Stimulated activated CD4-positive, alpha-beta T cell treated with anti-CD3 and anti-CD28 coated beads, Interleukin-12 subunit alpha, Interleukin-12 subunit beta, amount 100 ng/mL, for 24 hours (primary cell): Measurements from ENCODE around the gene LSAMP.
"Not testable (repeated sequence)": the region's sequence is repeated elsewhere in the genome, so short reads cannot be mapped to it uniquely, and the experiment has no call there.

Source experiments
- DNase-seq, 2 experiments: peaks; one replicate each; pipeline ENCODE4 v3.0.0-alpha.2; 2020; ENCODE audit warnings: low read depth in 2 of 2

The LSAMP gene

GRCh38 chr3:116240261-116240660, 205.0 kb downstream of the LSAMP start:
- DNase-seq: no peak

GRCh38 chr3:116238846-116239565, 206.3 kb downstream of the LSAMP start:
- no peak for DNase-seq

DNA sequence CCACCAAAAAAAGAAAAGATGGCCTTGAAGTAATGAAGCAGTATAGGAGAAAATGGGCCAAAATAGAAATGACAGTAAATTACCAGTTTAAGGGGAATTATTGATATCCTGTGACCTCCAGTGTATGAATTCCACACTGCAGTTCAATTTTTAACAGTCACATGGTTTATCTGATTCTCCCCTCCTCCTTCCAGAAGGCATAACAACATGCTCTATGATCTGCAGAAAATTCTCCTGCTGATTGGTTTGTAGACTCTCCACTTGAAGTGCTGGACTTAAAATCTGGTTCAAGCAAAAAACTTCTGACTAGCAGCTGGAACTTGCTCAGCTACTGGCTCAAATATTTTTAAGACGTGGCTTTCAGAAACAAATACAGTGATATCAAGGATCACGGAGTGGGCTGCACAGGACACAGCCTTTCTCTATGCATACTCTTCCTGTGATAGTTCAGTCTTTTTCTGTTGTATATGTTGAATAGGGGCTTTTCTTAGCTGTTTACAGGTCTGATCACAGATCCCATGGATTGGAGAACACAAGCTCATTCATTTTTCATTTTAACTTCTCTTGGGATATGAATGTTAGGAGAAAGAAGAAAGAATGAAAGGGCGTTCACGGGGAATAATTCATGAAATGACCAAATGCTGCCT, 211.5 kb downstream of the LSAMP start:
- DNase-seq: no peak

DNA sequence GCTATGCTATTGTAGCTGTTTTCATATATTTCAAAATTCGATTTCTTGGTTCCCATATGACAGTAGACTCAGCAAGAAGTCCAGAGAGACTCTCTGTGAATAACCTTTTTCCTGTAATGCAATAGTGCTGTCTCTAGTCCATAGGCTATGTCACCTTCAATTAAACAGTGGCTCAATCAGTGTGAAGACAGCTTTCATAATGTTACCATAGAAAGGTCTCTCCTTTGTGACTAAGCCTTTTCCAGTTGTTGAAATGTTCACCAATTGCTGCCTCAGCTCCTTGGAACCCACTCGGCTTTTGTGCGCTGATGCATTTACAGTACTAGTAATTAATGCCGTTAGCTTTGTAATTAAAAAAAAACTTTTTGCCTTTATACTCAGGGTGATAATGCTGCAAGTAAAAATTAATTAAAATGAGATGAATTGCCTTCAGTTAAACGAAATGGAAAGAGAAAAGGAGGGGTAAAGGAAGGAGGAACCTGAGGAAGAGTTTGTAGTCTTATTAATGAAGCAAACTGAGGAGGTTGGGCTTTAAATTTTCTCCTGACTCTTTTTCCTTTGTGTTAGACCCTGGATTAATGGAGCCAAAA, 214.8 kb downstream of the LSAMP start:
- DNase-seq: no peak

GRCh38 chr3:116226266-116226665, 219.0 kb downstream of the LSAMP start:
- DNase-seq: no peak

DNA sequence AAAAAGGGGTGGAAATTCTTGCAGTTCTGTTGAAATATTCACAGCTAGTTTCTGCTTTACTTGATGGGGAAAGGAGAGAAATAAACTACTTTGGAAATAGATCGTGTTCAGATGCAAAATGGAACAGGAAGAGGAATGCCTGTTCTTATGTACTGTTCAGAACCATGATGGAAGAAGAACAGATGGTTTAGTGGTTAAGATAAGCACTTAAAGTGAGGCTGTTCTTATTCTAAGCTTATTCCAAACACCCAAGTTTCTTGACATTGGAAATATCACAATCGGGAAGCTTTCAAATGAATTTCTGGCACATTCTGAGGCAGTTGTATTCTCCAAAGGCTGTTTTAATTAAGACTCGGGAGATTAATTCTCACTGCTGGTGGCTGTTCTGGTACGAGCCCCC, 228.5 kb downstream of the LSAMP start:
- DNase-seq: no peak

- DNase-seq: no peak
These were observed 233.4 kb downstream of the LSAMP start for GRCh38 chr3:116211901-116212300.

- DNase-seq: not testable (repeated sequence)
These were observed 236.5 kb downstream of the LSAMP start for GRCh38 chr3:116208830-116209229.

- no peak for DNase-seq
These were observed 244.2 kb downstream of the LSAMP start for GRCh38 chr3:116200956-116201690.

- no peak for DNase-seq
These were observed 246.2 kb downstream of the LSAMP start for GRCh38 chr3:116199063-116199462.

GRCh38 chr3:116198087-116198486, 247.2 kb downstream of the LSAMP start:
- DNase-seq: no peak

- no peak for DNase-seq
These were observed 252.8 kb downstream of the LSAMP start for GRCh38 chr3:116192464-116192863.

- no peak for DNase-seq
These were observed 253.9 kb downstream of the LSAMP start for GRCh38 chr3:116191409-116191808.

DNA sequence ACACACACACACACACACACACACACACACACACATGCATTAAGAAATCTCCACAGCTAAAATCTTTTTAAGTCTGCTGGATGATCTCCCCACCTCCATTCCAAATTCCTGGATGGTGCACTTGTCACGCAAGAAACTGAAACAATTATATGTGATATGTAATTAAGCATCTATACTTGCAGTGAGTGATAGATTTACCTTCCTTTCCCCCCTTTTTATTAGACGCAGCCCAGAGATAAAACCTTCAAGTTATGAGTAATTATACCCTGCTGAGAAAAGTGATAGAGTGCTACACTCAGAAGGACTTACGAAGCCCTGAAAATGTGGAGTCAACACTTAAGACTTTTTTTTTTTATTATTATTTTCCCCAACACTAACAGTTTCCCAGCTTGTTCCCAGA, 255.2 kb downstream of the LSAMP start:
- no peak for DNase-seq

- DNase-seq: no peak
These were observed 257.0 kb downstream of the LSAMP start for GRCh38 chr3:116188231-116188785.

DNA sequence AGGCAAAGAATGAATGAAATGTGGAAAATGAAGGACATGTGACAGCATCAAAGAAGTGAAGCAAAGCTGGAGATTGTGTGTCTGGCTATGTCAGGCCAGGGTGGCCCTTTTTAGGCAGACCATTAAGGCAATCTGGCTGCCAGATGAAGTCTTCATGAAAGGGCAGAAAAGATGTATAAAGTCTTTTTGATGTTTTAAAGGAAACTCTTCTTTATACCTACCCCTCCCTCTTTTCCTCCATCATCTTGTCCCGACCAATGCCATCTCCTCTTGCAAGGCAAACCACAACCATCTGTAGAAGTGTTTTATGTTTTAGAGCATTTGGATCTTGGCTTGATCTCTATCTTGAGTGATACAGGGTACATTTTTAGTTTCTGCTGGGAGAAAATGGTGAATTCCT, 259.2 kb downstream of the LSAMP start:
- DNase-seq: no peak

GRCh38 chr3:116181159-116181558, 264.1 kb downstream of the LSAMP start:
- DNase-seq: no peak

- DNase-seq: no peak
These were observed 266.2 kb downstream of the LSAMP start for GRCh38 chr3:116179091-116179490.

GRCh38 chr3:116176974-116177555, 268.2 kb downstream of the LSAMP start:
- no peak for DNase-seq

DNA sequence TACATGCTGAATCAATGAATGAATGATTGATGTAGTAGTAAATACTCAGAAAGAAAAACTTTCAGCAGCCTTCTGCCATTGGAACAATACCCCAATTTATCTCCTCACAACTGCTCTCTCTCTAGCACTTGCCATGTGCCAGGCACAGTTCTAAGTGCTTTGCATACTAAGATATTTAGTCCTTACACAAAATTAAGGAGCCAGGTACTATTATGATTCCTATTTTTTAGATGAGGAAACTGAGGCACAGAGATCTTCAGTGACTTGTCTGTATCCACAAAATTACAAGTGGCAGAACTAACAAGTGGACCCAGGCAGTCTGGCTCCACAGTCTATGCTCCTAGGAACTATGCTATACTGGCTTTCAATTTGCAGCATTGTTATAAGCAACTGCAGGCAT, 279.2 kb downstream of the LSAMP start:
- no peak for DNase-seq

GRCh38 chr3:116165641-116166040, 279.6 kb downstream of the LSAMP start:
- no peak for DNase-seq

- DNase-seq: no peak
These were observed 280.2 kb downstream of the LSAMP start for GRCh38 chr3:116165135-116165534.
